ENCODE data around the gene GTF2F1. TPM values are rescaled to one million over a fixed set of nuclear protein-coding genes. Genes with fewer than 3 reads are reported as not detected.
"Not testable (repeated sequence)": the region's sequence is repeated elsewhere in the genome, so short reads cannot be mapped to it uniquely, and the experiment has no call there.

The GTF2F1 gene
- total and polyA plus RNA-seq, 2 donors (not counting 1 experiment from before 2014, with no cell fraction given), result 41.0 to 56.5 TPM

GRCh38 chr19:6360445-6360844 is 32.5 kb downstream of the GTF2F1 start:
- H3K9me3 Mint-ChIP-seq (ENCODE audit: insufficient read depth); intact Hi-C loops (cut with micrococcal nuclease); ATAC-seq (ENCODE audit: low read depth); H3K9me3 ChIP-seq (ENCODE audit: control extremely low read depth in 1 of 3, control insufficient read depth in 2 of 3, insufficient read depth in 1 of 3, low read length in 2 of 3); H3K9ac ChIP-seq (ENCODE audit: low read length); H3K27ac Mint-ChIP-seq; H3K27ac ChIP-seq (ENCODE audit: low read length in 2 of 2); H3K27me3 ChIP-seq (replicated peaks in 1 of 4; ENCODE audit: control extremely low read depth in 1 of 4, control insufficient read depth in 3 of 4, insufficient read depth in 4 of 4, low read length in 3 of 4); H3K27me3 Mint-ChIP-seq; H3K4me3 ChIP-seq (ENCODE audit: control extremely low read depth in 1 of 5, extremely low read depth in 1 of 5, insufficient read depth in 1 of 5, low read depth in 2 of 5, low read length in 4 of 5); H4K20me1 ChIP-seq (ENCODE audit: control insufficient read depth, insufficient read depth, low read length, poor library complexity, severe bottlenecking); H3K4me3 Mint-ChIP-seq; H3K4me2 ChIP-seq (replicated peaks; ENCODE audit: low read depth, low read length, poor library complexity, severe bottlenecking); H2AFZ ChIP-seq (ENCODE audit: insufficient read depth, low read depth, low read length, poor library complexity, severe bottlenecking); H3K36me3 ChIP-seq (replicated peaks in 1 of 2; ENCODE audit: control extremely low read depth in 1 of 2, control insufficient read depth in 1 of 2, extremely low read depth in 1 of 2, insufficient read depth in 2 of 2, low read length in 1 of 2); DNase-seq: not testable (repeated sequence)
- H3K79me2 ChIP-seq (ENCODE audit: control insufficient read depth, insufficient read depth, low read length), result peaks cover 11% of the 10 kb centered on the region
- H3K4me1 ChIP-seq (ENCODE audit: control insufficient read depth in 2 of 2, insufficient read depth in 2 of 2, low read length in 2 of 2), result peaks cover 6 to 12% of the 10 kb centered on the region in 2 donors
- ChIA-PET POLR2A (interaction anchor here (3.2 kb wide), 1 partner anchor 12 kb away, joined by 25 read pairs; the partner anchor contains the start of gene ALKBH7), CTCF (interaction anchor here (1.5 kb wide), 1 partner anchor 142 kb away, joined by 3 read pairs; no protein-coding TSS in a partner anchor)
- WGBS (ENCODE audit: insufficient coverage), result no CpG with 5 or more reads among the region's 12 CpGs
- H3K4me1 Mint-ChIP-seq, result peaks cover 14% of the 10 kb centered on the region

GRCh38 chr19:6359568-6360341 is 33.2 kb downstream of the GTF2F1 start:
- POLR2A ChIA-PET, result interaction anchor here (0.6 to 3.2 kb wide), 2 partner anchors 13 to 71 kb away, joined by 4 to 25 read pairs; partner anchors contain the start of gene ALKBH7
- Histone ChIP-seq H3K4me3 (ENCODE audit: control extremely low read depth in 1 of 5, extremely low read depth in 1 of 5, insufficient read depth in 1 of 5, low read depth in 2 of 5, low read length in 4 of 5) (no peak overlapping the region), H3K9me3 (ENCODE audit: control extremely low read depth in 1 of 3, control insufficient read depth in 2 of 3, insufficient read depth in 1 of 3, low read length in 2 of 3) (peaks cover 0 to 5% (median 0%) of the 10 kb centered on the region in 3 donors), H3K9ac (ENCODE audit: low read length) (no peak overlapping the region), H3K79me2 (ENCODE audit: control insufficient read depth, insufficient read depth, low read length) (peaks cover 11% of the 10 kb centered on the region), H3K4me1 (ENCODE audit: control insufficient read depth in 2 of 2, insufficient read depth in 2 of 2, low read length in 2 of 2) (peaks cover 6 to 12% of the 10 kb centered on the region in 2 donors), H3K27ac (ENCODE audit: low read length in 2 of 2) (no peak overlapping the region), H3K36me3 (replicated peaks in 1 of 2; ENCODE audit: control extremely low read depth in 1 of 2, control insufficient read depth in 1 of 2, extremely low read depth in 1 of 2, insufficient read depth in 2 of 2, low read length in 1 of 2) (peaks cover 0 to 3% of the 10 kb centered on the region in 2 experiments), H3K4me2 (replicated peaks; ENCODE audit: low read depth, low read length, poor library complexity, severe bottlenecking) (no peak overlapping the region), H2AFZ (ENCODE audit: insufficient read depth, low read depth, low read length, poor library complexity, severe bottlenecking) (no peak overlapping the region), H4K20me1 (ENCODE audit: control insufficient read depth, insufficient read depth, low read length, poor library complexity, severe bottlenecking) (no peaks in the 10 kb centered on the region), H3K27me3 (replicated peaks in 1 of 4; ENCODE audit: control extremely low read depth in 1 of 4, control insufficient read depth in 3 of 4, insufficient read depth in 4 of 4, low read length in 3 of 4) (no peaks in the 10 kb centered on the region)
- ATAC-seq (ENCODE audit: low read depth) (no peak), DNase-seq (no peak)
- Mint-ChIP-seq H3K4me1 (peaks cover 14% of the 10 kb centered on the region), H3K27ac (peak overlapping the region; percentile 32), H3K27me3 (no peaks in the 10 kb centered on the region), H3K9me3 (ENCODE audit: insufficient read depth) (no peaks in the 10 kb centered on the region), H3K4me3 (peak overlapping the region; percentile 33)
- CTCF ChIA-PET, result interaction anchor here (1.5 kb wide), 1 partner anchor 141 kb away, joined by 3 read pairs; no protein-coding TSS in a partner anchor
- 92% methylated on average over 4 of the region's 5 CpGs for WGBS (ENCODE audit: insufficient coverage)
- intact Hi-C loops (cut with micrococcal nuclease), result no loop called here
- TF ChIP-seq CTCF (IDR thresholded peaks at IDR 0.05), result no peak
- no peak for TF ChIP-seq EZH2 (IDR thresholded peaks at IDR 0.05; ENCODE audit: borderline replicate concordance, insufficient read depth, low read depth, low read length, poor library complexity, severe bottlenecking)
